Stimulated activated CD8-positive, alpha-beta memory T cell treated with anti-CD3 and anti-CD28 coated beads, Interleukin-2, amount 100 ng/mL, for 48 hours (primary cell): Measurements from ENCODE around the gene FLG.
"Not testable (repeated sequence)": the region's sequence is repeated elsewhere in the genome, so short reads cannot be mapped to it uniquely, and the experiment has no call there.

ENCODE experiments used
- DNase-seq, 2 donors: peaks; one replicate each; pipeline ENCODE4 v3.0.0-alpha.2; 2020; ENCODE audit warnings: low read depth in 2 of 2

The FLG gene

DNA sequence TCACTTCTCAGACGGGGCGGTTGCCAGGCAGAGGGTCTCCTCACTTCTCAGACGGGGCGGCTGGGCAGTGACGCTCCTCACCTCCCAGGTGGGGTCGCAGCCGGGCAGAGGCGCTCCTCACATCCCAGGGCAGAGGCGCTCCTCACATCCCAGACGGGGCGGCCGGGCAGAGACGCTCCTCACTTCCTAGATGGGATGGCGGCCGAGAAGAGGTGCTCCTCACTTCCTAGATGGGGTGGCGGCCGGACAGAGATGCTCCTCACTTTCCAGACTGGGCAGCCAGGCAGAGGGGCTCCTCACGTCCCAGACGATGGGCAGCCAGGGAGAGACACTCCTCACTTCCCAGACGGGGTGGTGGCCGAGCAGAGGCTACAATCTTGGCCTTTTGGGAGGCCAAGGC, 68.6 kb downstream of the FLG start:
- DNase-seq: not testable (repeated sequence)
